Thyroid gland (tissue), 4 donors: Measurements from ENCODE around the gene FARS2. TPM values are rescaled to one million over a fixed set of nuclear protein-coding genes. Genes with fewer than 3 reads are reported as not detected.

Experiments
- DNase-seq, 2 donors: peaks; one replicate each; pipeline ENCODE4 v3.0.0-alpha.2; 2019
- H3K27ac ChIP-seq, 3 donors: fragments of 200-600 bp; sonication (generic); 1 replicate in 2 of 3; 2 replicates in 1 of 3; pipeline ENCODE4 v1.5.1; 2016 to 2019; ENCODE audit warnings: mild to moderate bottlenecking in 1 of 3, moderate library complexity in 1 of 3
- H3K27me3 ChIP-seq: fragments of 200-600 bp; sonication (generic); one replicate; pipeline ENCODE4 v1.5.1; 2019
- H3K36me3 ChIP-seq, 2 donors: fragments of 200-600 bp; sonication (generic); one replicate each; pipeline ENCODE4 v1.5.1; 2016 to 2019
- H3K4me1 ChIP-seq, 2 donors: fragments of 200-600 bp; sonication (generic); one replicate each; pipeline ENCODE4 v1.5.1; 2017 to 2019
- H3K4me3 ChIP-seq, 3 donors: fragments of 200-600 bp; sonication (generic); replicated peaks in 1 of 3; 1 replicate in 2 of 3; 2 replicates in 1 of 3; pipeline ENCODE4 v1.5.1; 2016; ENCODE audit warnings: mild to moderate bottlenecking in 1 of 3
- H3K9me3 ChIP-seq: fragments of 200-600 bp; sonication (generic); one replicate; pipeline ENCODE4 v1.5.1; 2017
- CTCF ChIP-seq, 6 experiments: fragments of 200-600 bp in 3 of 6; fragments of 450-650 bp in 3 of 6; sonication (generic) in 3 of 6; IDR thresholded peaks; one replicate each; pipeline ENCODE4 v1.5.1; 2016 to 2019; ENCODE audit warnings: antibody characterized with exemption in 6 of 6, mild to moderate bottlenecking in 2 of 6, inconsistent platforms in 1 of 6, moderate library complexity in 1 of 6
- POLR2A ChIP-seq, 2 donors: fragments of 450-650 bp; IDR thresholded peaks; one replicate each; pipeline ENCODE4 v1.6.1; 2017; ENCODE audit warnings: antibody characterized with exemption in 2 of 2, mild to moderate bottlenecking in 2 of 2, moderate library complexity in 1 of 2
- WGBS, 2 donors: methylation state at CpG; one replicate each; pipeline ENCODE4 v1.1.5; 2017; 5-methylcytosine and 5-hydroxymethylcytosine counted together
- intact Hi-C: fragments of 100-400 bp; cut with DNase I; formaldehyde crosslinking; loops from one replicate; pipeline ENCODE4 v1.15.1; 2023
- total RNA-seq, 4 donors: library from RNA; depleted of rRNA; stranded (reverse); fragments of >200 nt; gene quantifications; one replicate each; pipeline ENCODE4 v1.2.3, GENCODE V29; 2016

Gene FARS2
- total RNA-seq, 4 donors from 2014 or later: 27.4 to 47.1 (median 34.2) TPM

- Histone ChIP-seq H3K27me3 (no peaks in the 10 kb centered on the region), H3K9me3 (no peaks in the 10 kb centered on the region), H3K4me1 (peaks cover 11 to 16% of the 10 kb centered on the region in 2 donors), H3K27ac (no peak overlapping the region), H3K4me3 (no peak overlapping the region), H3K36me3 (no peaks in the 10 kb centered on the region)
- TF ChIP-seq POLR2A (IDR thresholded peaks at IDR 0.05) (no peak), CTCF (IDR thresholded peaks at IDR 0.05) (no peak)
- no peak for DNase-seq
- intact Hi-C loops: loop anchor here (5.0 to 10.0 kb wide), 2 partner anchors 92 to 165 kb away; no protein-coding TSS in a partner anchor
Observed at GRCh38 chr6:5307058-5307457, 45.7 kb downstream of the FARS2 start.

- Histone ChIP-seq H3K27ac (no peak overlapping the region), H3K4me1 (peaks cover 1 to 6% of the 10 kb centered on the region in 2 donors), H3K36me3 (no peaks in the 10 kb centered on the region), H3K9me3 (no peaks in the 10 kb centered on the region), H3K27me3 (no peaks in the 10 kb centered on the region), H3K4me3 (no peak overlapping the region)
- 77 to 81% methylated on average over 4 of the region's 4 CpGs for WGBS, 2 donors
- TF ChIP-seq POLR2A (IDR thresholded peaks at IDR 0.05) (no peak), CTCF (IDR thresholded peaks at IDR 0.05) (no peak)
- DNase-seq: no peak
- intact Hi-C loops: loop anchor here (5.0 to 10.0 kb wide), 2 partner anchors 93 to 166 kb away; no protein-coding TSS in a partner anchor
Observed at GRCh38 chr6:5308066-5308465, 46.8 kb downstream of the FARS2 start.

- H3K27ac ChIP-seq: no peak overlapping the region
- H3K36me3 ChIP-seq: no peaks in the 10 kb centered on the region
- TF ChIP-seq POLR2A (IDR thresholded peaks at IDR 0.05) (no peak), CTCF (IDR thresholded peaks at IDR 0.05) (no peak)
- no peak for DNase-seq
- H3K4me3 ChIP-seq: no peak overlapping the region
- intact Hi-C loops: no loop called here
- no peaks in the 10 kb centered on the region for H3K27me3 ChIP-seq
- no peaks in the 10 kb centered on the region for H3K9me3 ChIP-seq
- no peaks in the 10 kb centered on the region for H3K4me1 ChIP-seq
- 83 to 90% methylated on average over 4 of the region's 4 CpGs for WGBS, 2 donors
Observed at GRCh38 chr6:5314191-5314865, 53.0 kb downstream of the FARS2 start.

GRCh38 chr6:5315881-5316280 lies 54.6 kb downstream of the FARS2 start:
- TF ChIP-seq POLR2A (IDR thresholded peaks at IDR 0.05): no peak
- TF ChIP-seq CTCF (IDR thresholded peaks at IDR 0.05): no peak

GRCh38 chr6:5316951-5317350 lies 55.6 kb downstream of the FARS2 start:
- Histone ChIP-seq H3K9me3 (no peaks in the 10 kb centered on the region), H3K36me3 (no peaks in the 10 kb centered on the region), H3K4me3 (no peak overlapping the region), H3K27me3 (no peaks in the 10 kb centered on the region), H3K4me1 (no peaks in the 10 kb centered on the region), H3K27ac (no peak overlapping the region)
- DNase-seq: no peak
- WGBS, 2 donors: 89% methylated on average over 4 of the region's 4 CpGs
- intact Hi-C loops: no loop called here
- TF ChIP-seq CTCF (IDR thresholded peaks at IDR 0.05) (no peak), POLR2A (IDR thresholded peaks at IDR 0.05) (no peak)

More at GRCh38 chr6:5315881-5316280, 54.6 kb downstream of the FARS2 start:
- DNase-seq: no peak
- no peaks in the 10 kb centered on the region for H3K9me3 ChIP-seq
- 75 to 77% methylated on average over 5 of the region's 5 CpGs for WGBS, 2 donors
- no peak overlapping the region for H3K4me3 ChIP-seq
- no peaks in the 10 kb centered on the region for H3K27me3 ChIP-seq
- no peaks in the 10 kb centered on the region for H3K36me3 ChIP-seq
- intact Hi-C loops: no loop called here
- no peak overlapping the region for H3K27ac ChIP-seq
- H3K4me1 ChIP-seq: no peaks in the 10 kb centered on the region
